Heart left ventricle (tissue), 13 donors: ENCODE data around the gene UBE2V1.

ENCODE experiments used
- CTCF ChIP-seq, 12 donors: fragments of 200-600 bp; sonication (generic) in 4 of 12; IDR thresholded peaks; one replicate each; pipeline versions ENCODE4 v1.5.0 to v1.8.0; 2018 to 2022; ENCODE audit warnings: antibody characterized with exemption in 12 of 12, mild to moderate bottlenecking in 5 of 12
- POLR2A ChIP-seq, 2 donors: fragments of 450-650 bp; IDR thresholded peaks; one replicate each; pipeline ENCODE4 v1.6.1; 2017; ENCODE audit warnings: antibody characterized with exemption in 2 of 2, mild to moderate bottlenecking in 2 of 2, moderate library complexity in 2 of 2
- donor health status: ischemic (EF 13 %, LVEDD 7.1; RV severe dilation, severe dysfunction).
- donor health status: DM: no; HTN: yes; CAD: no.
- donor health status: DM: no; HTN: no; CAD: no.
- donor health status: ischemic (EF 25% LVEDD 6.9; RV normal size, moderate dysfunction).
- donor health status: ischemic (EF 25% LVEDD 5.7; RV mildly dilated, moderate dysfunction).
- donor health status: ischemic (EF 35%, LVEDD 5.7; RV mildly dilated, moderate dysfunction).
- donor health status: nonischemic (EF 11% LVEDD 7.7; RV severe dilation, severe dysfunction).
- donor health status: DM: yes; HTN: yes; CAD: no.
- donor health status: PGD.
- donor health status: ischemic (EF 29% LVEDD 5.4; RV normal size, mild dysfunction).
- donor health status: nonischemic (EF 23%, LVEDD 6.1; RV moderate dilation, normal function).

- TF ChIP-seq CTCF (IDR thresholded peaks at IDR 0.05) (no peak), POLR2A (IDR thresholded peaks at IDR 0.05) (no peak)
Measured at GRCh38 chr20:50100552-50100951, 12.4 kb downstream of the UBE2V1 start.
